PC-9 (cell line): ENCODE data around the gene EIF2AK3. TPM values are rescaled to one million over a fixed set of nuclear protein-coding genes. Genes with fewer than 3 reads are reported as not detected.

Source experiments
- BruUV-seq: library from RNA; stranded (reverse); fragments of 400-500 nt; replicated peaks from 2 replicates; lab custom pipeline; 2021; lab: Mats Ljungman, UMichigan
- CTCF ChIA-PET: fragments of 300-600 bp; sonication (Branson Sonifier 250); formaldehyde crosslinking; loops from one replicate; lab custom pipeline; 2022; ENCODE audit warnings: antibody characterized with exemption; lab: Charles Lee
- POLR2A ChIA-PET: fragments of 300-600 bp; sonication (Branson Sonifier 250); formaldehyde crosslinking; loops from one replicate; lab custom pipeline; 2022; ENCODE audit warnings: antibody characterized with exemption; ENCODE audit not compliant: unreplicated experiment; lab: Charles Lee
- DNase-seq, 2 experiments: peaks; one replicate each; pipeline versions ENCODE4 v3.0.0 to v3.0.0-alpha.2; 2015 to 2022; ENCODE audit warnings: mixed read lengths in 1 of 2
- H2AFZ ChIP-seq: fragments of 200-600 bp; sonication (generic); 2 replicates; pipeline ENCODE4 v1.8.1; 2017; ENCODE audit warnings: antibody characterized with exemption
- H3F3A ChIP-seq: fragments of 200-600 bp; sonication (generic); 2 replicates; pipeline ENCODE4 v1.8.1; 2017; ENCODE audit warnings: antibody characterized with exemption, mild to moderate bottlenecking, low read depth; ENCODE audit not compliant: insufficient read depth
- H3K27ac ChIP-seq: fragments of 200-600 bp; sonication (generic); 2 replicates; pipeline ENCODE4 v1.6.1; 2016; ENCODE audit warnings: mixed run types
- H3K27me3 ChIP-seq: fragments of 200-600 bp; sonication (generic); 2 replicates; pipeline ENCODE4 v1.6.1; 2016; ENCODE audit warnings: low read depth, mixed run types; ENCODE audit not compliant: insufficient read depth
- H3K36me3 ChIP-seq: fragments of 200-600 bp; sonication (generic); 2 replicates; pipeline ENCODE4 v1.6.1; 2016; ENCODE audit warnings: low read depth, mixed run types
- H3K4me1 ChIP-seq: fragments of 200-600 bp; sonication (generic); replicated peaks from 2 replicates; pipeline ENCODE4 v1.6.1; 2016; ENCODE audit warnings: mixed run types; ENCODE audit not compliant: insufficient read depth
- H3K4me2 ChIP-seq: fragments of 200-600 bp; sonication (generic); 2 replicates; pipeline ENCODE4 v1.6.1; 2017; ENCODE audit warnings: mixed run types
- H3K4me3 ChIP-seq: fragments of 200-600 bp; sonication (generic); 2 replicates; pipeline ENCODE4 v1.6.1; 2016; ENCODE audit warnings: mixed run types
- H3K79me2 ChIP-seq: fragments of 200-600 bp; sonication (generic); 2 replicates; pipeline ENCODE4 v1.6.1; 2017; ENCODE audit warnings: low read depth, mixed run types
- H3K9me2 ChIP-seq: fragments of 200-600 bp; sonication (generic); 2 replicates; pipeline ENCODE4 v1.8.1; 2017; ENCODE audit warnings: mild to moderate bottlenecking; ENCODE audit not compliant: insufficient read depth
- H3K9me3 ChIP-seq: fragments of 200-600 bp; sonication (generic); 2 replicates; pipeline ENCODE4 v1.8.1; 2016; ENCODE audit warnings: low read depth; ENCODE audit not compliant: insufficient read depth
- H4K20me1 ChIP-seq: fragments of 200-600 bp; sonication (generic); 2 replicates; pipeline ENCODE4 v1.8.1; 2017; ENCODE audit not compliant: insufficient read depth
- EZH2 ChIP-seq: fragments of 200-600 bp; sonication (generic); IDR thresholded peaks from 2 replicates; pipeline ENCODE4 v1.8.0; 2017; ENCODE audit warnings: antibody characterized with exemption, low read depth
- intact Hi-C: fragments of 100-400 bp; cut with micrococcal nuclease; formaldehyde crosslinking; loops from one replicate; pipeline ENCODE4 v1.10.0; 2022; ENCODE audit not compliant: unreplicated experiment
- total RNA-seq: library from RNA; stranded (reverse); gene quantifications from 2 replicates; pipeline ENCODE4 v1.2.3, GENCODE V29; 2021
- TF ChIP-seq, protein P1 (sequence below): fragments of 200-600 bp; sonication (generic); conservative IDR thresholded peaks from 2 replicates; pipeline ENCODE4 v1.6.1; 2017; ENCODE audit warnings: mixed run types, antibody characterized with exemption, mild to moderate bottlenecking, moderate library complexity

Gene EIF2AK3
- total RNA-seq, 1 experiment from 2014 or later = 8.8 TPM

DNA sequence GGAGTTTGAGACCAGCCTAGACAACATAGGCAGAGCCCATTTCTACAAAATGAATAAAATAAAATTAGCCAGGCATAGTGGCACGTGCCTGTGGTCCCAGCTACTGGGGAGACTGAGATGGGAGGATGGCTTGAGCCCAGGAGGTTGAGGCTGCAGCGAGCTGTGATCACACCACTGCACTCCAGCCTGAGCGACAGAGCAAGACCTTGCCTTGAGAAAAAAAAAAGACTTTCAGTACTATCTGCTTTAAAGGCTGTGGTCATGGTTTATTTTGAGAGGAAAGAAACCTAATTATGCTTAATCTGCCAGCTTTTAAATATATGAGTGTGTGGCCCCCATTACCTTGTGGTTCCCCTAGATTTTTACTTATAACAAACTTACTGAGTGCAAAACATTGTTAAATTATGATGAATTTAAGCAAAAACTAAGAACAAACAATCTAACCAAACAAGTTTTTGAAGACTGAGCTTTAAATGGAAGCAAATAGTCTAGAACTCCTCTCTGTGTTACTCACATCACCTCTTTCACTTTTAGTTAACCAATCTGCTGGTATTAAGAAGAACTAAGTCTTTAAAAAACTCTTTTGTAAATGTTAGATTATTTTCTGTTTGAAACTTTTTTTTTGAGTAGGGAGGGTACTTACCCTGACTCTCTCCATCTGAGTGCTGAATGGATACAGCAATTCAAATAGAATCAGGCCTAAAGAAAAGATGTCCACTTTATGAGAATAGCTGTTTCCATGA, 65.4 kb downstream of the EIF2AK3 start:
- intact Hi-C loops = no loop called here
- BruUV-seq = no TSS peak
- CTCF ChIA-PET = no interaction called here

DNA sequence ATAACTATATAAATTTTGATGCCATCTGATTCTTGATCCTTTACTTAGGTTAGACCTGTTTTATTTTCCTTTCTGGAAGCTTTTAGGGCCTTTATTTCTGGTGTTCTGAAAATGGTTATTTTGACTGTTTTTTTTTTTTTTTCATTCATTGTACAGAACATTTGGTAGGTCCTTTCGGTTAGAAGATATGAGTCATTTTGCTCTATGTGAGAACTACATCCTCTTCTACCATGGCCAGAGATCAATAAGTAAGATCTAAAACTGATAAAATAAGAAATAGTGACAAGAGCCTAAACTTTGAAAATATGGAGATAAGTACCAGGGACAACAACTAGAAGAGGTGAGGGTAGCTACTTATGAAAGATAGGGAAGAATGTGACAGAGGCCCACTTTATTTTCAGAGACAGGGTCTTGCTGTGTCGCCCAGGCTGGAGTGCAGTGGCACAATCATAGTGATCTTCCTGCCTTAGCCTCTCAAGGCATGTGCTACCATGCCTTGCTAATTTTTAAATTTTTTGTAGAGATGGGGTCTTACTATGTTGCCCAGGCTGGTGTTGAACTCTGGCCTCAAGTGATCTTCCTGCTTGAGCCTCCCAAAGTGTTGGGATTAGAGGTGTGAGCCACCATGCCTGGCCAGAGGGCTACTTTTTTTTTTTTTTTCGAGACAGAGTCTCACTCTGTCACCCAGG, 66.5 kb downstream of the EIF2AK3 start:
- Histone ChIP-seq H3K36me3 (no peaks in the 10 kb centered on the region), H3K27me3 (no peaks in the 10 kb centered on the region), H3K9me3 (no peaks in the 10 kb centered on the region), H3K4me2 (no peak overlapping the region), H4K20me1 (no peaks in the 10 kb centered on the region), H3F3A (no peaks in the 10 kb centered on the region), H3K4me1 (no peaks in the 10 kb centered on the region), H3K27ac (no peak overlapping the region), H2AFZ (no peak overlapping the region), H3K9me2 (no peaks in the 10 kb centered on the region), H3K4me3 (no peak overlapping the region), H3K79me2 (no peaks in the 10 kb centered on the region)
- no TSS peak for BruUV-seq
- DNase-seq = no peak
- TF ChIP-seq, protein P1, sequence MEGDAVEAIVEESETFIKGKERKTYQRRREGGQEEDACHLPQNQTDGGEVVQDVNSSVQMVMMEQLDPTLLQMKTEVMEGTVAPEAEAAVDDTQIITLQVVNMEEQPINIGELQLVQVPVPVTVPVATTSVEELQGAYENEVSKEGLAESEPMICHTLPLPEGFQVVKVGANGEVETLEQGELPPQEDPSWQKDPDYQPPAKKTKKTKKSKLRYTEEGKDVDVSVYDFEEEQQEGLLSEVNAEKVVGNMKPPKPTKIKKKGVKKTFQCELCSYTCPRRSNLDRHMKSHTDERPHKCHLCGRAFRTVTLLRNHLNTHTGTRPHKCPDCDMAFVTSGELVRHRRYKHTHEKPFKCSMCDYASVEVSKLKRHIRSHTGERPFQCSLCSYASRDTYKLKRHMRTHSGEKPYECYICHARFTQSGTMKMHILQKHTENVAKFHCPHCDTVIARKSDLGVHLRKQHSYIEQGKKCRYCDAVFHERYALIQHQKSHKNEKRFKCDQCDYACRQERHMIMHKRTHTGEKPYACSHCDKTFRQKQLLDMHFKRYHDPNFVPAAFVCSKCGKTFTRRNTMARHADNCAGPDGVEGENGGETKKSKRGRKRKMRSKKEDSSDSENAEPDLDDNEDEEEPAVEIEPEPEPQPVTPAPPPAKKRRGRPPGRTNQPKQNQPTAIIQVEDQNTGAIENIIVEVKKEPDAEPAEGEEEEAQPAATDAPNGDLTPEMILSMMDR = no peak
- TF ChIP-seq EZH2 = no peak
- CTCF ChIA-PET = no interaction called here
- intact Hi-C loops = no loop called here
- POLR2A ChIA-PET = no interaction called here

More for the DNA sequence above, 65.4 kb downstream of the EIF2AK3 start:
- no peaks in the 10 kb centered on the region for H3K36me3 ChIP-seq
- no peak overlapping the region for H2AFZ ChIP-seq
- no peaks in the 10 kb centered on the region for H3K9me2 ChIP-seq
- no peaks in the 10 kb centered on the region for H3K27me3 ChIP-seq
- POLR2A ChIA-PET = no interaction called here
- H3K4me2 ChIP-seq = no peak overlapping the region
- no peak overlapping the region for H3K27ac ChIP-seq
- H3K9me3 ChIP-seq = no peaks in the 10 kb centered on the region
- no peaks in the 10 kb centered on the region for H3F3A ChIP-seq
- no peaks in the 10 kb centered on the region for H3K79me2 ChIP-seq
- no peak overlapping the region for H3K4me3 ChIP-seq
- TF ChIP-seq EZH2 = no peak
- TF ChIP-seq, protein P1 = no peak
- no peaks in the 10 kb centered on the region for H3K4me1 ChIP-seq
- DNase-seq = no peak
- no peaks in the 10 kb centered on the region for H4K20me1 ChIP-seq

- Histone ChIP-seq H3F3A (no peaks in the 10 kb centered on the region), H3K27me3 (no peaks in the 10 kb centered on the region), H3K4me3 (no peak overlapping the region), H3K27ac (no peak overlapping the region), H4K20me1 (no peaks in the 10 kb centered on the region), H3K79me2 (no peaks in the 10 kb centered on the region), H3K4me1 (no peaks in the 10 kb centered on the region), H3K4me2 (no peak overlapping the region), H3K9me2 (no peaks in the 10 kb centered on the region), H2AFZ (no peak overlapping the region), H3K9me3 (no peaks in the 10 kb centered on the region), H3K36me3 (no peaks in the 10 kb centered on the region)
- TF ChIP-seq EZH2 = no peak
- TF ChIP-seq, protein P1 = no peak
- ChIA-PET POLR2A (no interaction called here), CTCF (no interaction called here)
- no TSS peak for BruUV-seq
- intact Hi-C loops = no loop called here
- DNase-seq = no peak
These were observed 70.0 kb downstream of the EIF2AK3 start for GRCh38 chr2:88557290-88557689.
